ENCODE data around the gene ANKRD13B. TPM values are rescaled to one million over a fixed set of nuclear protein-coding genes. Genes with fewer than 3 reads are reported as not detected.
A peak's percentile ranks its signal among the peaks of the same experiment; 100 is the strongest.

Gene ANKRD13B
- total and polyA plus RNA-seq, 2 of the 13 experiments (the other 11 are each of a cell fraction or from before 2014, with no cell fraction given) = 1.7 to 1.8 TPM

GRCh38 chr17:29612094-29612403 lies 19.1 kb downstream of the ANKRD13B start:
- no peak for ATAC-seq
- peaks cover 44% of the 10 kb centered on the region for H3K4me1 ChIP-seq (ENCODE audit: insufficient read depth, low read length)
- H3K27me3 ChIP-seq (ENCODE audit: control insufficient read depth in 1 of 2, insufficient read depth in 2 of 2, low read length in 2 of 2) = peaks cover 6 to 33% of the 10 kb centered on the region in 2 experiments
- no peaks in the 10 kb centered on the region for H3K79me2 ChIP-seq (ENCODE audit: insufficient read depth, low read length)
- no peak overlapping the region for H3K4me3 ChIP-seq (replicated peaks in 1 of 3; ENCODE audit: insufficient read depth in 1 of 3, low read depth in 2 of 3, low read length in 3 of 3)
- no TSS peak for BruUV-seq (replicated peaks)
- no peaks in the 10 kb centered on the region for H3K9me3 ChIP-seq (ENCODE audit: low read length)
- no peaks in the 10 kb centered on the region for H4K20me1 ChIP-seq (ENCODE audit: insufficient read depth, low read length)
- POLR2A ChIA-PET = no interaction called here
- no peak overlapping the region for H3K4me2 ChIP-seq (ENCODE audit: low read depth, low read length)
- H3K9ac ChIP-seq (ENCODE audit: insufficient read depth, low read depth, low read length) = no peak overlapping the region
- H3K27ac ChIP-seq (ENCODE audit: extremely low read length, insufficient read depth, low read length) = no peak overlapping the region
- 84% methylated on average over 12 of the region's 12 CpGs for WGBS (ENCODE audit: low lambda C conversion rate)
- in situ Hi-C loops (cut with HindIII; ENCODE audit: extremely low pct_ligation_motif_present, low pct_unique_long_range_greater_than_20kb) (no loop called here), intact Hi-C loops (cut with micrococcal nuclease; ENCODE audit: unreplicated experiment) (no loop called here)
- H2AFZ ChIP-seq (ENCODE audit: low read length) = no peak overlapping the region
- DNase-seq (ENCODE audit: low spot score) = no peak
- TF ChIP-seq MNT (IDR thresholded peaks at IDR 0.05) = peak; percentile 82
- TF ChIP-seq ZNF205 (CRISPR knock-in tag; IDR thresholded peaks at IDR 0.05) = no peak
- no peak for FAIRE-seq
- no peaks in the 10 kb centered on the region for H3K36me3 ChIP-seq (replicated peaks in 1 of 2; ENCODE audit: control insufficient read depth in 1 of 2, insufficient read depth in 2 of 2, low read length in 2 of 2)
- CTCF ChIA-PET (ENCODE audit: low intra/inter-chr PET ratio, low total read pairs) = no interaction called here

GRCh38 chr17:29612404-29613280 lies 19.7 kb downstream of the ANKRD13B start:
- Histone ChIP-seq H3K9me3 (ENCODE audit: low read length) (no peaks in the 10 kb centered on the region), H4K20me1 (ENCODE audit: insufficient read depth, low read length) (no peaks in the 10 kb centered on the region), H3K27me3 (ENCODE audit: control insufficient read depth in 1 of 2, insufficient read depth in 2 of 2, low read length in 2 of 2) (peaks cover 4 to 39% of the 10 kb centered on the region in 2 experiments; a peak in 4 of 5 replicates), H3K36me3 (replicated peaks in 1 of 2; ENCODE audit: control insufficient read depth in 1 of 2, insufficient read depth in 2 of 2, low read length in 2 of 2) (no peaks in the 10 kb centered on the region), H3K4me3 (replicated peaks in 1 of 3; ENCODE audit: insufficient read depth in 1 of 3, low read depth in 2 of 3, low read length in 3 of 3) (peak overlapping the region in 2 of 3 experiments; percentile 43 to 75; a peak in 2 of 6 replicates), H3K79me2 (ENCODE audit: insufficient read depth, low read length) (no peaks in the 10 kb centered on the region), H3K9ac (ENCODE audit: insufficient read depth, low read depth, low read length) (no peak overlapping the region), H2AFZ (ENCODE audit: low read length) (no peak overlapping the region), H3K4me2 (ENCODE audit: low read depth, low read length) (peak overlapping the region; percentile 97), H3K27ac (ENCODE audit: extremely low read length, insufficient read depth, low read length) (no peak overlapping the region), H3K4me1 (ENCODE audit: insufficient read depth, low read length) (peaks cover 49% of the 10 kb centered on the region)
- intact Hi-C loops (cut with micrococcal nuclease; ENCODE audit: unreplicated experiment) = no loop called here
- FAIRE-seq (no peak), DNase-seq (ENCODE audit: low spot score) (no peak), ATAC-seq (no peak)
- WGBS (ENCODE audit: low lambda C conversion rate) = 94% methylated on average over 34 of the region's 85 CpGs
- no TSS peak for BruUV-seq (replicated peaks)
- TF ChIP-seq CENPX (CRISPR knock-in tag; IDR thresholded peaks at IDR 0.05) (no peak), ZBTB33 (CRISPR knock-in tag; IDR thresholded peaks at IDR 0.05) (peak; percentile 98), RXRA (CRISPR knock-in tag; IDR thresholded peaks at IDR 0.05) (0 out of 2 replicates have a peak, but pooled peaks have one; percentile 3)
- ChIA-PET POLR2A (interaction anchor here (1.0 to 1.1 kb wide), 2 partner anchors 21 to 45 kb away, joined by 3 read pairs; no protein-coding TSS in a partner anchor), CTCF (ENCODE audit: low intra/inter-chr PET ratio, low total read pairs) (interaction anchor here (2.3 kb wide), 1 partner anchor 33 kb away, joined by 13 read pairs; no protein-coding TSS in a partner anchor)
- in situ Hi-C loops (cut with HindIII; ENCODE audit: extremely low pct_ligation_motif_present, low pct_unique_long_range_greater_than_20kb) = no loop called here

Data from HepG2 (cell line).